Right ventricle myocardium inferior (tissue), 1 donor: Measurements from ENCODE around the gene GRK6. TPM values are rescaled to one million over a fixed set of nuclear protein-coding genes. Genes with fewer than 3 reads are reported as not detected.
A peak's percentile ranks its signal among the peaks of the same experiment; 100 is the strongest.

Experiments used
- ATAC-seq: fragments of 200-7000 bp; cut with Tn5 transposase; one replicate; pipeline ENCODE4 v1.9.1; 2020; ENCODE audit warnings: mild to moderate bottlenecking, moderate library complexity
- DNase-seq: peaks from one replicate; pipeline ENCODE4 v3.0.0; 2021; ENCODE audit errors: missing footprints
- intact Hi-C: fragments of 100-400 bp; cut with DNase I; formaldehyde crosslinking; loops from one replicate; pipeline ENCODE4 v1.11.0; 2022
- long read RNA-seq: library from polyadenylated mRNA; unstranded; transcript quantifications from one replicate; pipeline ENCODE4 v2.0.0, GENCODE V29; 2021
- total RNA-seq: library from RNA; stranded (reverse); fragmentation: NEBNext Ultra II Directional; extraction: Animal tissue kit (Norgen Biotek cat#: 25700); gene quantifications from one replicate; pipeline ENCODE4 v1.2.1, GENCODE V29; 2021
- donor health status: DM: no; HTN: yes; CAD: no; lungs with severe emphysema.

Gene GRK6
- 18.1 TPM for total RNA-seq
- long read RNA-seq, transcript GRK6-201 (16 exons, 2,939 nt) = major isoform, 17 of 30 reads
- long read RNA-seq, transcript GRK6-211 (16 exons, 2,571 nt) = minor isoform, 7 of 30 reads
- long read RNA-seq, partial matches to known transcripts = 1 of 30 reads
- long read RNA-seq, other reads (novel, unspliced or antisense) = 5 of 30 reads

DNA sequence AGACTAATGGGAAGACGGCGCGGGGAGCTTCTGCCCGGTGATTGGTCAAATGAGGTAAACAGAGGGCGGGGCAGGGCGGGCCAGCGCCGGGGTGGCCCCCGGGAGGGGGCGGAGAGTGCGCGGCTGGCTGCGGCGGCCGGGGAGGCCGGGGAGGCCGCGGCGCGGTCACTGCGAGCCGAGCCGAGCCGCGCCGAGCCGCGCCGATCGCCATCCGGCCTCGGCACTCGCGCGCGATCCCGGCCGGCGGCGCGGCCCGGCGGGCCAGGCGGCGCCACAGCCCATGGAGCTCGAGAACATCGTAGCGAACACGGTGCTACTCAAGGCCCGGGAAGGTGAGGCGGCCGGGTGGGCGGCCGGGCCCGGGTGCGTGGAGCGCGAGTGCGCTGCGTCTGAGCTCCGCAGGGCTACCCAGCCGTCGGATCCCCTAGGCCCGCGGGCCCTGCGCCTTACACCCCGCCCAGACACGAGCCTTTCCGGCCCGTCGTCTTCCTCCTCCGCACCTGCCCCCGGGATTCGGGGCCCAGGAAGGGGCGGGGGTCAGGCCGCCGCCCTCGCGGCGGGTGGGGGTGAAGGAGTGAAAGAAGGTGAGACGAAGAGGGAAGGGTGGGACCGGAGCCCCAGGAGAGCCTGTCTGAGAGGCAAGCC is at the start of gene GRK6:
TSS of gene GRK6 (plus strand) at position 111 of the 645 bp plus-strand sequence. CDS start at position 281, 170 bp downstream.
- intact Hi-C loops = loop anchor here (1.0 to 2.0 kb wide), 3 partner anchors 20 to 71 kb away; partner anchors contain the start of genes PDLIM7 and PRR7
- peak; percentile 78 for DNase-seq
- ATAC-seq = no peak

DNA sequence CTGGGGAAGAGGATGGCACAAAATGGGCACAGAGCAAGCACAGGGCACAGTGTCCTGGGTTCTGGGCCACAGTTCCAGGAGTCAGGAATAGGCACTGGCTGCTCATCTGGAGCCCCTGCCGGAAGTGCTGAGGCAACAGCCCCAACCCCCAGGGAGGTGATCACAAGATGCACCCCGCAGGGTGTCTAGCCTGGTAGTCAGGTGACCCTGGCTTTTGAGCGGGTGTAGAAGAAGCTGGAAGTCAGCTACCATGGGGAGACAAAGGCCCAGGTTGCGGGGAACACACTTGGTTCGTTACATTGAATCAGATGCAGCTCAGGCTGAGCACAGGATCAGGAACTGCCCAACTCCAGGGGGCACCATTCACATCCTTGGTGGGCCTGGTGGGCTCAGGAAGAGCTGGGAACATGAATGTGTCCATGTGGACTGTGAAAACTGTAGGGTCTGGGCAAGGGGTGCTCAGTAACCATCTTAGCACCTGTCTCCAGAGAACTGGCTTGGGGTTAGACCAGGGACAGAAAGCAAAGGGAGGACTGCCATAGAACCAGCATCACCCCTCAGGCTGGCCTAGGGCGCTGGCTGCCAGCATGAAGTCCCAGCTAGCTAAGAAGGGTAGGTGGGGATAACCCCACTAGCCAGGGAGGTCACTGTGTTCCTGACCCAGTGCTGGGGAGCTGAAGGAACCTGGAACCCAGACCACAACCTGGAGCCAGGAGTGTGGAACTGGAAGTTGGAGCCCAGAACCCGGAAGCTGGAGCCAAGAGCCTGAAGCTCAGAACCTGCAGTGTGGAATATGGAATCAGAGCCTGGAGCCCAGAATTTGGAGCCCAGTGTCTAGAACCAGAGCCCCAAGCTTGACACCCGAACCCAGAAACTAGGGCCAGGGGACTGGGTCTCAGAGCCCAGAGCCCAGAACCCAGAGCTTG is 48.4 kb upstream of the GRK6 start:
- ATAC-seq (no peak), DNase-seq (no peak)
- intact Hi-C loops = no loop called here

DNA sequence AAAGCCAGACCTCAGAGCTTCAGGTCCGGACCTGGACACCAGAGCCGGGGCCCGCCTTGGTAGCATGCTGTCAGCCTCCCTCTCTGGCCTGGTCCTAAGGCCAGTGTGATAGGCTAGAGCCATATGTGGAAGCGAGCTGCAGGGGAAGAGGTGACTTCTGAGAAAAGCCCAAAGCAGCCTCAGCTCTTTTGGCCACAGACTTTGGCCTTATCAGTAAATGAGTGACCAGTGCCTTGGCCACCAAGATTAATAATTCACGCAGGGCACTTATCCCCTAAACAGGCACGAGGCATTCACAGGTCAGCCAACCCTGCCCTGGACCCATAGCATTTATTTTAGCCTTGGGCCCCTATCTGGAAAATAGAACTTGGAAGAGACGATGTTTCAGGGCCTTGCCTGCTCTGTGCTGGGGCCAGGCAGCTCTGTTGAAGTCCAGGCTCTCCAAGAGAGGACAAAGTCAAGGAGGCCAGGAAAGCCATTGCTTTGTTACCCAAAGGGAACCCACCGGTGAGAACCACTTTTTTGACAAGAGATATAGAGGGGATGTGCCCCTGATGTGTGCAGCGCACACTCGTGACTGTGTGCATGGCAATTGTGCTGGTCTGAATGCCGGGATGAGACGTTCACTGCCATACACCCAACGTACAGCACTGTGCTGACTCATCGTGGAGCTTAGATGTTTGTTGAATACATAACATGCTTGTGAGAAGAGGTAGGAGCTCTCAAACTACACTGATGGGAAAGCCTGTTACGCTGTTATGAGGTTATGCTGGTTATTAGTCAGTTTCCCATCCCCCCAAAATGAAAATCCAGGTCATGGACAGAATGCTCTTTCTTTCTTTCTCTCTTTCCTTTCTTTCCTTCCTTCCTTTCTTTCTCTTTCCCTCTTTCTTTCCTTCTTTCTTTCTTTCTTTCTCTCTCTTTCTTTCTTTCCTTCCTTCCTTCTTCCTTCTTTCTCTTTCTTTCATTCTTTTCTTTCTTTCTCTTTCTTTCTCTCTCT is 47.3 kb upstream of the GRK6 start:
- intact Hi-C loops = no loop called here
- DNase-seq = no peak
- ATAC-seq = no peak

DNA sequence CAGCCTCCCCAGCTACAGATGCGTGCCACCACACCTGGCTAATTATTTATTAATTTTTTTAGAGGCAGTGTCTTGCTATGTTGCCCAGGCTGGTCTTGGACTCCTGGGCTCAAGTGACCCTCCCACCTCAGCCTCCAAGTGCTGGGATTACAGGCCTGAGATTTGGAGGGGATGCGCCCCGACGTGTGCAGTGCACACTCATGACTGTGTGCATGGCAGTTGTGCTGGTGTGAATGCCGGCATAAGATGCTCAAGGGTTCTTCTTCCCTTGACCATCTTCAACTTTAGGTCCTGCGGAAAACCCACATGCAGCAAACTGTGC is 45.7 kb upstream of the GRK6 start:
- ATAC-seq (no peak), DNase-seq (no peak)
- intact Hi-C loops = loop anchor here (10.0 kb wide), 1 partner anchor 266 kb away; no protein-coding TSS in a partner anchor

DNA sequence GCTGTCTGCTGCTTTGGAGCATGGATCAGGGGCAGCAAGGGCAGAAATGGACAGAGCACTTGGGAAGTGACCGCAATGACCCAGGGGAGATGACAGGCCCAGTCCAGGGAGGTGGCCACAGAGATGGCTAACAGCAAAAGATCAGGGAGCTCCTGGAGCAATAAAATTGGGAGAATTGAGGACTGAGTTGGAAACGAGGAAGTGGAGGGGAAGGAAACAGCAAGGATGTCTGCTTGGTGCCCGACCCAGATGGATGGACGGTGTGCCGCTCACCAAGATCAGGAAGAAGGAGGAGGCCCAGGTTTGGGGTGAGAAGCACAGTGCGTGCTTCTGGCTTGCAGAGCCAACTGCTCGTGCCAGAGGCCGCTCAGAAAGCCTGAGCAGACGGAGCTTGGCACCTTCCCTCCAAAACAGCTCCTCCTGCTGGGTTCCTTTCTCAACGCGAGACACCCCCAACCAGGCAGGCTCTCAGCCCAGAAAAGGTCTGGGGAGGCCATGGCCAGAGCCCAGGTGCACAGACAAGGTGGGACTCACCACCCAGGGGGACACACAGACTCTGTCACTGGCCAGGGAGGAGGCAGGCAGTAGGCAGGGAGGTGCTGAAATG is 44.0 kb upstream of the GRK6 start:
- peak; percentile 77 for ATAC-seq
- DNase-seq = no peak
- intact Hi-C loops = loop anchor here (10.0 kb wide), 1 partner anchor 268 kb away; no protein-coding TSS in a partner anchor

DNA sequence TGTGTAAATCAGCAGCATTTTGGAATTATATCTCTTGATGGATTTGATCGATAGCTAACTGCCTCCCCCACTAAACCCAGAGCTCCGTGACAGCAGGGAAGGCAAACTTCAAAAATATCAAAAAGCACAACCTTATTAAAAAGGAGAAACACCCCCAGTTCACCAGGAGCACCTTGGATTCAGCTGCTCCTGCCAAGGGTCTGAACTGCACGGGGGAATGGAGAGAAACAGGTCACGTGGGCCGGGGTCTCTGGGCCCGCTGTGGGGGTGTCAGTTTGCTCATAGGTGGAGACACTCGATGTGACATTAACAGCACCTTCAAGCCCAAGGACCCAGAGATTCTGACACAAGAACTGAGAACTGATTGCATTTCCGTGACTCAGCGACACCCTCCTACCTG is 43.3 kb upstream of the GRK6 start:
- no peak for DNase-seq
- no peak for ATAC-seq
- intact Hi-C loops = loop anchor here (10.0 kb wide), 1 partner anchor 268 kb away; no protein-coding TSS in a partner anchor

DNA sequence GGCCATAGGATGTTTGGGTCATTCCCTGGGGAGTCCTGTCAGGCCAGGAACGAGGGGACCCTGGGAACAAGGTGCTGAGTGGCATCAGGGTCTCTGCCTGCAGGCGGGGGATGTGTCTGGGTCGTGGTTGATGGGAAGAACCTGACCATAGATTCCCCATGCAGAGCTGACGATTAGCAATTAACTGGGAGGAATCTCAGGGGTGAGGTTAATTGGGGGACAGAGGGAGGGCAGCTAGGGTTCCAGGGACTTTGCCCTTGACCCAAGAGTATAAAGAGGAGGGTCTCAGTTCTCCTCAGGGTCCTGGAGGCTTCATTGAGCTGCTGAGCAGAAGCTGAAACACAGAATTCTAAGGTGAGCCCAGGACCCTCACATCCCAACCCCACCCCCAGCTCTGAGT is 42.3 kb upstream of the GRK6 start, which contains the start of gene SLC34A1:
TSS of gene SLC34A1 (plus strand) at position 301 of the 400 bp plus-strand sequence. CDS start 1,308 bp downstream, outside the sequence.
- ATAC-seq (no peak), DNase-seq (peak; percentile 33)
- intact Hi-C loops = loop anchor here (10.0 kb wide), 1 partner anchor 269 kb away; no protein-coding TSS in a partner anchor

DNA sequence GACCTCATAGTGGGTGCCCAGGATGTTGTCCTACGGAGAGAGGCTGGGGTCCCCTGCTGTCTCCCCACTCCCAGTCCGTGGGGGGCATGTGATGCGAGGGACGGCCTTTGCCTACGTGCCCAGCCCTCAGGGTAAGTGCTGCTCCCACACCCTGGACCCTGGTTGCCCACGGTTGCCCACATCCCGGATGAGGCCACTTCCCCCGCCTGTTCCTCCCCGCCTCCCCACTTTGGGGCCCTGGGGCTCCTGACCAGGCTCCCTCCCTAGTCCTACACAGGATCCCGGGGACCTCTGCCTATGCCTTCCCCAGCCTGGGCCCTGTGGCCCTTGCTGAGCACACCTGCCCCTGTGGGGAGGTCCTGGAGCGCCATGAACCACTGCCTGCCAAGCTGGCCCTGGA is 40.8 kb upstream of the GRK6 start:
- ATAC-seq (no peak), DNase-seq (no peak)
- intact Hi-C loops = loop anchor here (10.0 kb wide), 1 partner anchor 271 kb away; no protein-coding TSS in a partner anchor

DNA sequence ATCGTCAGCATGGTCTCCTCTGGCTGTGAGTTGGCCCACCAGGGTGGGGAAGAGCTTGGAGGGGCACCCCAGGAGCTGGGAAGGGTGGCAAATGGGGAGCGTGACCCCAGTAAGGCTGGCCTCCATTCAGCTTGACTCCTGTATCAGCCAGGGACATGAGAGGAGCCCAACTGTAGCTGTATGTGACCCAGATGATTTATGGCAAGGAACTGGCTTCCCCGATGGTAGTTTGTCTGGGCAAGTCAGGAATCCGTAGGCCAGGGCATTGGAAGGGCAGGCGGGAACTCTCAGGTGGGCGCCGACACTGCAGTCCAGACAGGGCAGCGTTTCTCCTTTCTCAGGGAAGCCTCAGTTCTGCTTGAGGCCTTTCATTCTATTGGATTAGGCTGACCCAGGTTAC is 39.9 kb upstream of the GRK6 start:
- ATAC-seq (no peak), DNase-seq (no peak)
- intact Hi-C loops = loop anchor here (10.0 kb wide), 1 partner anchor 272 kb away; no protein-coding TSS in a partner anchor

DNA sequence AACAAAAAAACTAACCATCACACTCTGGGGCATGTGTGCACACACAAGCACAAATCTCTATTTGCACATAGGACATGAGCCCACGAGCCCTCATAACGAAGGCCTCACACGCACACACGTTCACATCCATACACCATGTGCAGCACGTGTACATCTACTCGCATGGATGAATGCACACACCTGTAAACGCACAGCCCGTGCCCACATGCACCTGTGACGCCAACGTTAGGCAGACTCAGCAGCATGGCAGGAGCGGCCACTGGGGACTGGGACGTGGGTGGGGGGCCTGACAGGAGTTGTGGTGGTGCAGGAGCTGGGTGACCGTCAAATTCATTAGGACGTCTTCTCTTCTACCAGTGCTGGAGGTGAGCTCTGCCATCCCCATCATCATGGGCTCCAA is 39.1 kb upstream of the GRK6 start:
- intact Hi-C loops = loop anchor here (10.0 kb wide), 1 partner anchor 273 kb away; no protein-coding TSS in a partner anchor
- DNase-seq = peak; percentile 53
- ATAC-seq = no peak

DNA sequence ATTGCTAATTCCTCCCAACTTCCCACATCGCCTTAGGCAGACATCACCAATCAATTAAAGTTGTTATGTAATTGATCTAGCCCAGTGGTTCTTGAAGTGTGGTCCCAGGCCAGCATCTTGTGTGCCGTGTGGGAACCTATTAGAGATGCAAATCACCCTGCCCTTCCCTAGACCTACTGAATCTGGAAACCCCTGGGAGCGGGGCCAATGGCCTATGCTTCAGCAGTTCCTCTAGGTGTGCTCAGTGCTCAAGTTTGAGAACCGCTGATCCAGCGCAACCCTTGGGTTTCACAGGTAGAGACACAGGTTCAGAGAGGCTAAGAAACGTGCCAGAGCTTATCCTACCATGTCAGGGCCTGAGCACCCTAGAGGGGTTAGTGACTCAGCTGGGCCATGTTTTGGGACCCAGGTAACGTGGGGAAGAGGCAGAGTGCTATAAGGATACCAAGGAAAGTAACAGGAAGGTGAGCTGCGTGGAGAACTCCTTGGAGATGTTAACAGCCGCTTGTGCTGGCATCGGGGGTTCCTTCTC is 37.9 kb upstream of the GRK6 start:
- ATAC-seq (no peak), DNase-seq (peak; percentile 18)
- intact Hi-C loops = loop anchor here (10.0 kb wide), 1 partner anchor 274 kb away; no protein-coding TSS in a partner anchor

DNA sequence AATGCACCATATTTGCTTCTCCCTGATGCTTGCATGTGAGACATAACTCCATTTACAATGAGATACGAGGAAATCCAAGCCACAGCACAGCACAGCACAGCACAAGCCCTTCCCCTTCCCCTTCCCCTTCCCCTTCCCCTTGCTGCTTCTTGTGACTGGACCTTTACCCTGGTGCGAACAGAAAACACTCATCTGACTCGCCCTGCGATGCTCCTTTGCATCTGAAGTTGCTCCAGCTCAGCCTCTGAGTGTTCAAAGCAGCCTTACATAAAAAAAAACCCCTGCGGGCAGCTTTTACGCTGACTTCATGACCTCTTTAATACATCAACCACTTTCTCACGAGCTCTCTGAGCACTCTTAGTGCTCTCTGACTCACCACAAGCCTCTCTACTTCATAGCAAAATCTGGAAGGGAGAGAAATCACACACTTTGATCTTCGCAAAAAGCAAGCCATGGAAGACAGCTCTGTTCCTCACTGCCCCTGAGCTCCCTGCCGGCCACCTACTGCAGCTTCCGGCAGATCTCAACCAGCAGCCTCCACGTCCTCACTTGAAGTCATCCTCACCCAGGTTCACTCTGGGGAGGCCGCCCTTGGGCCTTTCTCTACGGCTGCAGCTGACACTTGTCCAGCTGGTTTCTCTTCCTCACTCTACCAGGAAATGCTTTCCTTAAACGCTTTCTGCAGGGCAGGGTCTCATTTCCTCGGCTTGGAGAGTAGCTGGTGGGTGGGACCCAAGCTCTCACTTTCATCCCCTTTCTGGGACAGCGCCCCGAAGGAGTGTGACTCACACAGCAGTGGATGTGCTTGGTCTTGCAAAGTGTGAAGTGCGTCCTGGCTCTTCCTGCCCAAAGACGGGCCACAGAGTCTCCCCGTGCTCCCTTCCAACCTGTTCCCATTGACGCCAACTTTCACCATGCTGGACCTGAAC is 37.0 kb upstream of the GRK6 start:
- ATAC-seq (peak; percentile 23), DNase-seq (peak; percentile 44)
- intact Hi-C loops = loop anchor here (1.0 to 10.0 kb wide), 3 partner anchors 65 to 275 kb away; no protein-coding TSS in a partner anchor

DNA sequence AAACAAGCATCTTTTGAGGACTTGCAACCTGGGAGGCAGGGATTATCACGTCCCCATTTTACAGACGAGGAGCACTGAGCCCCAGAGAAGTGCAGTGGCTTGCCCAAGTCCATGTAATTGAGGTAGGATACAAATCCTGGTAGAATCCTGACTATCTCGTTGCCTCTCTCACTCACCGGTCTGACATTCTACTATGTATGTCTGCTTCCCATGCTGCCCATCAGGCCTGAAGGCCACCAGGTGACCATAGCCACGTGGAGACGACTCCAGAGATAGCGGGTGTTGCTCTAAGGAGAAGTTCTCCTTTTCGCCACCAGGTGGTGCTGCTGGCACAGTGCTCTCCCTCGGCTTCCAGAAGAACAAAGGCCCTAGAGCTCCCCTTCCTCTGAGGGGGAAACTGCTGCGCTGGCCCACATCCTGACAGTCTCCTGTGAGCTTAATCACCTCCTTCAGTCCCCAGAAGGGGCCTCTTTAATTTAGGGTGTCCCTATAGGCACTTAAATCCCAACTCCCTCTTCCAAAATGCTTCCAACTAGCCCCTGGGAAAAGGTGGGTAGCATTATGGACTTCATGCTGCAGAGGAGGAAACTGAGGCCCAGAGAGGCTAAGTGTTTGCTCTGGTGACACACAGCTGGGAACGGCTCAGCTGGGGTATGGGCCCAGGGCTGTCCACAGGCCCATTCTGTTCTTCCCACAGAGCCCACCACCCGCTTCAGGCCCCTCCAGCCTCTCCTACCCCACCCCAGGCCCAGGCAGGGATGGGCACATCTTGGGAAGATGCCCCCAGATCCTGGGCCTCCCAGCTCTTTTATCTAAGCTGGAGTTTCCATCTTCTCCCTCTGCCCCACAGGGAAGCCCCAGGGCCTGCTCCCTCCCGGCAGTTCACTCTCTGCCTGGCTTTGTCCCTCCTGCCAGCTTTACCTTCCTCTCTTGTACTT is 35.8 kb upstream of the GRK6 start:
- ATAC-seq = peak; percentile 83
- intact Hi-C loops = loop anchor here (1.0 kb wide), 2 partner anchors 64 to 110 kb away; no protein-coding TSS in a partner anchor
- DNase-seq = peak; percentile 79

DNA sequence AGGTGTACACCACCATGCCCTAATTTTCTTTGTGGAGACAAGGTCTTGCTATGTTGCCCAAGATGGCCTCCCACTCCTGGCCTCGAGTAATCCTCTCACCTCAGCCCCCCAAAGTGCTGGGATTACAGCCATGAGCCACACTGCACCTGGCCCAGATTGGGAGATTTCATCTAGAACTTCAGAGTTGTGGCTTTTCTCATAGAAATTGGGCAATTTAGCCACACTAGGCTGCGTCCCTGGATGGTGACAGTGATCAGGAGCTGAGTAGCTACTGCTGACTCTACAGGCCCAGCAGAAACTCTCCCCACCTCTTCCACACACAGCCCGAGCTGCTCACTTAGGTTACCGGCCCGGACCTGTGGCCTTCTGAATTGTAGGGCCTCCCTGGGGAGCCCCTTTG is 33.7 kb upstream of the GRK6 start:
- DNase-seq (no peak), ATAC-seq (no peak)
- intact Hi-C loops = no loop called here

DNA sequence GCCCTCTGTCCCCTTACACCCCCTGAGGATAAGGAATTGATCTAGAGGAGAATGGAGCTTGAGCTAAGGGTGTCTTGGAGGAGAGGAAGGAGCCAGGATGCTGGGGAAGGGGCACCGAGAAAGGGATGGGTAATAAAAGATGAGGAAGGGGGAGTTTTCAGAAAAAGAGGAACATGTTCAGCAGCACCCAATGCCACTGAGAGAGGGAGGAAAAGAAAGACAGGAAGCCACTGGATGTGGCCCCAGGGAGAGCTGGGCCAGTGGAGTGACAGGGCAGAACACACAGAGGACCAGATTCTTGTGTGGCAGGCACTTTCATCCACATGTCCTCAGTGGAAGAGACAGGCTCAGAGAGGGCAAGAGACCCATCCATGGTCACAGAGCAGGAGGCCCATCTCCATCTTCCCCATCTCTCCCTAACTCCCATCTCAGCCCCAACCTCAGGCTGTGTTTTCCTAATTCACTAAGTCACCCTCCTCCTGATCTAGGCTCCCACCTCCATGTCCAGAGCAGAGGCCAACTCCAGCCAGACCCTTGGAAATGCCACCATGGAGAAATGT is 33.2 kb upstream of the GRK6 start:
- intact Hi-C loops = no loop called here
- DNase-seq (no peak), ATAC-seq (no peak)
